ENCODE measurements around the gene CYP24A1. TPM values are rescaled to one million over a fixed set of nuclear protein-coding genes. Genes with fewer than 3 reads are reported as not detected.

CYP24A1 gene
- total and polyA plus RNA-seq, 2 of the 13 experiments (the other 11 are each of a cell fraction or from before 2014, with no cell fraction given) = 9.4 to 32.7 TPM

DNA sequence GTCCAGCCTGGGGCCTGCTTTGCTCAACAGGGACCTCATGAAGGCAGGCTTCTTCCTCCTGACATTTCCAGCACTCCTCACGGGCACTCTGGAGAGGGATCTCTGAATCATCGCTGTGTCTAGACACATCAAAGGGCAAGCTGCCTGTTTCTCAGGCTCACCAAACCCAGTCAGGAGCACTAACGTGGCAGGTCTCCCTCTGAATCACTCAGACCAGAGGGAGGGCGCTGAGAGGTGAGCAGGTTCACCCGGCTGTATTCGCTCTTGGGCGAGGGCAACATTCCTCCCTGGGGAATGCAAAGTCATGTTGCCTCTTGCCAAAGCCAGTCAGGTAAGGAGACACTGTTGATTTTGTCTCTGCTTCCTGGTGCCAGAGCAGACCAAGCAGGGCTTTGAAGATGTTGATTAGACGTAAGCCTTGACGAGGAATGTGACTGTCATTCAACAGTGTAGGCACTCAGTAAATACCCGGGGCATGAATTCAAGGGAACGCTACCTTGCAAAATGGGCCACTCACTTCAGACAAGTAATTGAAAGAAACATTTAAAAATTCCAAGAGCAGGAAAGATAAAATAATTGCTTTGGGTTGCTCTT lies 50.1 kb downstream of the CYP24A1 start (continued):
- TF ChIP-seq ZNF839 (CRISPR knock-in tag; IDR thresholded peaks at IDR 0.05; ENCODE audit: borderline replicate concordance) (0 out of 2 replicates have a peak, but pooled peaks have one; percentile 85), PHF8 (CRISPR knock-in tag; IDR thresholded peaks at IDR 0.05) (peak; percentile 68), WIZ (CRISPR knock-in tag; IDR thresholded peaks at IDR 0.05) (peak; percentile 69; the same call in 1 of the 2 replicates), ZNF430 (CRISPR knock-in tag; IDR thresholded peaks at IDR 0.05) (peak; percentile 65; the same call in 1 of the 2 replicates), KMT2B (CRISPR knock-in tag; IDR thresholded peaks at IDR 0.05) (peak; percentile 75; the same call in 1 of the 2 replicates), SRY (CRISPR knock-in tag; IDR thresholded peaks at IDR 0.05) (peak; percentile 83; the same call in 1 of the 2 replicates), ZMYM2 (CRISPR knock-in tag; IDR thresholded peaks at IDR 0.05) (peak; percentile 72), ZNF788 (CRISPR knock-in tag; IDR thresholded peaks at IDR 0.05; ENCODE audit: borderline replicate concordance) (peak; percentile 83; the same call in 1 of the 2 replicates), AHR (CRISPR knock-in tag; IDR thresholded peaks at IDR 0.05) (peak; percentile 97), STAG1 (CRISPR knock-in tag; IDR thresholded peaks at IDR 0.05) (peak; percentile 54; the same call in 1 of the 2 replicates), SRSF4 (IDR thresholded peaks at IDR 0.05; ENCODE audit: low read depth, low read length, poor library complexity, severe bottlenecking) (no peak), ZNF558 (CRISPR knock-in tag; IDR thresholded peaks at IDR 0.05; ENCODE audit: borderline replicate concordance) (no peak), ELF1 (CRISPR knock-in tag; IDR thresholded peaks at IDR 0.05) (peak; percentile 91)
- TF ChIP-seq, protein P1, sequence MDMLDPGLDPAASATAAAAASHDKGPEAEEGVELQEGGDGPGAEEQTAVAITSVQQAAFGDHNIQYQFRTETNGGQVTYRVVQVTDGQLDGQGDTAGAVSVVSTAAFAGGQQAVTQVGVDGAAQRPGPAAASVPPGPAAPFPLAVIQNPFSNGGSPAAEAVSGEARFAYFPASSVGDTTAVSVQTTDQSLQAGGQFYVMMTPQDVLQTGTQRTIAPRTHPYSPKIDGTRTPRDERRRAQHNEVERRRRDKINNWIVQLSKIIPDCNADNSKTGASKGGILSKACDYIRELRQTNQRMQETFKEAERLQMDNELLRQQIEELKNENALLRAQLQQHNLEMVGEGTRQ (IDR thresholded peaks at IDR 0.05; ENCODE audit: low read depth, low read length) = peak; percentile 23; the same call in 1 of the 2 replicates
- TF ChIP-seq, protein P1 (CRISPR knock-in tag; IDR thresholded peaks at IDR 0.05; ENCODE audit: borderline replicate concordance) = no peak; the same call in 1 of the 2 replicates
- TF ChIP-seq, protein P2, sequence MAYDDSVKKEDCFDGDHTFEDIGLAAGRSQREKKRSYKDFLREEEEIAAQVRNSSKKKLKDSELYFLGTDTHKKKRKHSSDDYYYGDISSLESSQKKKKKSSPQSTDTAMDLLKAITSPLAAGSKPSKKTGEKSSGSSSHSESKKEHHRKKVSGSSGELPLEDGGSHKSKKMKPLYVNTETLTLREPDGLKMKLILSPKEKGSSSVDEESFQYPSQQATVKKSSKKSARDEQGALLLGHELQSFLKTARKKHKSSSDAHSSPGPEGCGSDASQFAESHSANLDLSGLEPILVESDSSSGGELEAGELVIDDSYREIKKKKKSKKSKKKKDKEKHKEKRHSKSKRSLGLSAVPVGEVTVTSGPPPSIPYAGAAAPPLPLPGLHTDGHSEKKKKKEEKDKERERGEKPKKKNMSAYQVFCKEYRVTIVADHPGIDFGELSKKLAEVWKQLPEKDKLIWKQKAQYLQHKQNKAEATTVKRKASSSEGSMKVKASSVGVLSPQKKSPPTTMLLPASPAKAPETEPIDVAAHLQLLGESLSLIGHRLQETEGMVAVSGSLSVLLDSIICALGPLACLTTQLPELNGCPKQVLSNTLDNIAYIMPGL (CRISPR knock-in tag; IDR thresholded peaks at IDR 0.05; ENCODE audit: borderline replicate concordance in 1 of 2, low read depth in 1 of 2) = peak; percentile 60 to 78
- TF ChIP-seq, protein P3, sequence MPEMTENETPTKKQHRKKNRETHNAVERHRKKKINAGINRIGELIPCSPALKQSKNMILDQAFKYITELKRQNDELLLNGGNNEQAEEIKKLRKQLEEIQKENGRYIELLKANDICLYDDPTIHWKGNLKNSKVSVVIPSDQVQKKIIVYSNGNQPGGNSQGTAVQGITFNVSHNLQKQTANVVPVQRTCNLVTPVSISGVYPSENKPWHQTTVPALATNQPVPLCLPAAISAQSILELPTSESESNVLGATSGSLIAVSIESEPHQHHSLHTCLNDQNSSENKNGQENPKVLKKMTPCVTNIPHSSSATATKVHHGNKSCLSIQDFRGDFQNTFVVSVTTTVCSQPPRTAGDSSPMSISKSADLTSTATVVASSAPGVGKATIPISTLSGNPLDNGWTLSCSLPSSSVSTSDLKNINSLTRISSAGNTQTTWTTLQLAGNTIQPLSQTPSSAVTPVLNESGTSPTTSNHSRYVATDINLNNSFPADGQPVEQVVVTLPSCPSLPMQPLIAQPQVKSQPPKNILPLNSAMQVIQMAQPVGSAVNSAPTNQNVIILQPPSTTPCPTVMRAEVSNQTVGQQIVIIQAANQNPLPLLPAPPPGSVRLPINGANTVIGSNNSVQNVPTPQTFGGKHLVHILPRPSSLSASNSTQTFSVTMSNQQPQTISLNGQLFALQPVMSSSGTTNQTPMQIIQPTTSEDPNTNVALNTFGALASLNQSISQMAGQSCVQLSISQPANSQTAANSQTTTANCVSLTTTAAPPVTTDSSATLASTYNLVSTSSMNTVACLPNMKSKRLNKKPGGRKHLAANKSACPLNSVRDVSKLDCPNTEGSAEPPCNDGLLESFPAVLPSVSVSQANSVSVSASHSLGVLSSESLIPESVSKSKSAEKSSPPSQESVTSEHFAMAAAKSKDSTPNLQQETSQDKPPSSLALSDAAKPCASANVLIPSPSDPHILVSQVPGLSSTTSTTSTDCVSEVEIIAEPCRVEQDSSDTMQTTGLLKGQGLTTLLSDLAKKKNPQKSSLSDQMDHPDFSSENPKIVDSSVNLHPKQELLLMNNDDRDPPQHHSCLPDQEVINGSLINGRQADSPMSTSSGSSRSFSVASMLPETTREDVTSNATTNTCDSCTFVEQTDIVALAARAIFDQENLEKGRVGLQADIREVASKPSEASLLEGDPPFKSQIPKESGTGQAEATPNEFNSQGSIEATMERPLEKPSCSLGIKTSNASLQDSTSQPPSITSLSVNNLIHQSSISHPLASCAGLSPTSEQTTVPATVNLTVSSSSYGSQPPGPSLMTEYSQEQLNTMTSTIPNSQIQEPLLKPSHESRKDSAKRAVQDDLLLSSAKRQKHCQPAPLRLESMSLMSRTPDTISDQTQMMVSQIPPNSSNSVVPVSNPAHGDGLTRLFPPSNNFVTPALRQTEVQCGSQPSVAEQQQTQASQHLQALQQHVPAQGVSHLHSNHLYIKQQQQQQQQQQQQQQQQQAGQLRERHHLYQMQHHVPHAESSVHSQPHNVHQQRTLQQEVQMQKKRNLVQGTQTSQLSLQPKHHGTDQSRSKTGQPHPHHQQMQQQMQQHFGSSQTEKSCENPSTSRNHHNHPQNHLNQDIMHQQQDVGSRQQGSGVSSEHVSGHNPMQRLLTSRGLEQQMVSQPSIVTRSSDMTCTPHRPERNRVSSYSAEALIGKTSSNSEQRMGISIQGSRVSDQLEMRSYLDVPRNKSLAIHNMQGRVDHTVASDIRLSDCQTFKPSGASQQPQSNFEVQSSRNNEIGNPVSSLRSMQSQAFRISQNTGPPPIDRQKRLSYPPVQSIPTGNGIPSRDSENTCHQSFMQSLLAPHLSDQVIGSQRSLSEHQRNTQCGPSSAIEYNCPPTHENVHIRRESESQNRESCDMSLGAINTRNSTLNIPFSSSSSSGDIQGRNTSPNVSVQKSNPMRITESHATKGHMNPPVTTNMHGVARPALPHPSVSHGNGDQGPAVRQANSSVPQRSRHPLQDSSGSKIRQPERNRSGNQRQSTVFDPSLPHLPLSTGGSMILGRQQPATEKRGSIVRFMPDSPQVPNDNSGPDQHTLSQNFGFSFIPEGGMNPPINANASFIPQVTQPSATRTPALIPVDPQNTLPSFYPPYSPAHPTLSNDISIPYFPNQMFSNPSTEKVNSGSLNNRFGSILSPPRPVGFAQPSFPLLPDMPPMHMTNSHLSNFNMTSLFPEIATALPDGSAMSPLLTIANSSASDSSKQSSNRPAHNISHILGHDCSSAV (CRISPR knock-in tag; IDR thresholded peaks at IDR 0.05; ENCODE audit: borderline replicate concordance) = no peak
